Erythroblast (primary cell): ENCODE results near the gene SLC24A3.

Experiments
- GATA1 ChIP-seq: IDR thresholded peaks from 2 replicates; pipeline ENCODE4 v1.6.1; 2011; ENCODE audit warnings: low read depth, mild to moderate bottlenecking, control low read depth, low read length, moderate library complexity
- POLR2A ChIP-seq: IDR thresholded peaks from 2 replicates; pipeline ENCODE4 v1.6.1; 2011; ENCODE audit warnings: mild to moderate bottlenecking, low read length

GRCh38 chr20:19419396-19419795 is 207.0 kb downstream of the SLC24A3 start:
- TF ChIP-seq POLR2A (no peak), GATA1 (no peak)
